BE2C (cell line): ENCODE data around the gene RNF149.

Experiments
- DNase-seq: peaks from one replicate; pipeline ENCODE4 v3.0.0-alpha.2; 2020
- H3K27me3 ChIP-seq: fragments of 250-450 bp; sonication (Bioruptor Pico); 2 replicates; pipeline ENCODE4 v1.5.1; 2020; ENCODE audit warnings: mild to moderate bottlenecking
- H3K36me3 ChIP-seq: fragments of 250-450 bp; sonication (Bioruptor Pico); 2 replicates; pipeline ENCODE4 v1.5.1; 2020; ENCODE audit warnings: mild to moderate bottlenecking
- H3K4me1 ChIP-seq: fragments of 250-450 bp; sonication (Bioruptor Pico); 2 replicates; pipeline ENCODE4 v1.5.1; 2020
- H3K4me3 ChIP-seq: 2 replicates; pipeline ENCODE4 v1.5.1; 2011; ENCODE audit warnings: low read depth, low read length
- H3K9me3 ChIP-seq: fragments of 250-450 bp; sonication (Bioruptor Pico); 2 replicates; pipeline ENCODE4 v1.5.1; 2020
- CTCF ChIP-seq: IDR thresholded peaks from 2 replicates; pipeline ENCODE4 v1.5.1; 2012; ENCODE audit warnings: mild to moderate bottlenecking, low read depth, low read length

Gene RNF149

GRCh38 chr2:101234169-101234938 is 74.1 kb downstream of the RNF149 start:
- TF ChIP-seq CTCF = no peak
- no peak for DNase-seq
- Histone ChIP-seq H3K4me1 (no peaks in the 10 kb centered on the region), H3K9me3 (no peaks in the 10 kb centered on the region), H3K36me3 (no peaks in the 10 kb centered on the region), H3K27me3 (no peaks in the 10 kb centered on the region), H3K4me3 (no peak overlapping the region)

GRCh38 chr2:101232770-101233169 is 75.7 kb downstream of the RNF149 start:
- H3K36me3 ChIP-seq = no peaks in the 10 kb centered on the region
- no peaks in the 10 kb centered on the region for H3K9me3 ChIP-seq
- no peaks in the 10 kb centered on the region for H3K4me1 ChIP-seq
- no peaks in the 10 kb centered on the region for H3K27me3 ChIP-seq
- no peak for TF ChIP-seq CTCF
- DNase-seq = no peak
- H3K4me3 ChIP-seq = no peak overlapping the region

GRCh38 chr2:101231937-101232730 is 76.4 kb downstream of the RNF149 start:
- Histone ChIP-seq H3K4me3 (no peak overlapping the region), H3K9me3 (no peaks in the 10 kb centered on the region), H3K36me3 (no peaks in the 10 kb centered on the region), H3K4me1 (no peaks in the 10 kb centered on the region), H3K27me3 (no peaks in the 10 kb centered on the region)
- no peak for TF ChIP-seq CTCF
- DNase-seq = no peak

- no peaks in the 10 kb centered on the region for H3K36me3 ChIP-seq
- no peak for TF ChIP-seq CTCF
- no peak overlapping the region for H3K4me3 ChIP-seq
- no peaks in the 10 kb centered on the region for H3K27me3 ChIP-seq
- H3K9me3 ChIP-seq = no peaks in the 10 kb centered on the region
- no peaks in the 10 kb centered on the region for H3K4me1 ChIP-seq
- no peak for DNase-seq
These were observed 77.3 kb downstream of the RNF149 start for GRCh38 chr2:101231240-101231639.

GRCh38 chr2:101230541-101231001 is 77.9 kb downstream of the RNF149 start:
- DNase-seq = no peak
- H3K9me3 ChIP-seq = no peaks in the 10 kb centered on the region

More at GRCh38 chr2:101230541-101231001, 77.9 kb downstream of the RNF149 start:
- no peak for TF ChIP-seq CTCF
- Histone ChIP-seq H3K4me3 (no peak overlapping the region), H3K4me1 (no peaks in the 10 kb centered on the region), H3K27me3 (no peaks in the 10 kb centered on the region), H3K36me3 (no peaks in the 10 kb centered on the region)
